HUES64 (cell line): ENCODE data around the gene SLC7A10.

Source experiments
- H3K27ac ChIP-seq: 2 replicates; pipeline ENCODE4 v1.7.0; 2013; ENCODE audit warnings: low read depth, low read length, inconsistent platforms
- H3K27me3 ChIP-seq: 2 replicates; pipeline ENCODE4 v1.6.1; 2013; ENCODE audit warnings: mild to moderate bottlenecking, low read length; ENCODE audit not compliant: insufficient read depth
- H3K36me3 ChIP-seq: 2 replicates; pipeline ENCODE4 v1.6.1; 2013; ENCODE audit warnings: mild to moderate bottlenecking, low read length; ENCODE audit not compliant: insufficient read depth
- H3K4me1 ChIP-seq: 2 replicates; pipeline ENCODE4 v1.6.1; 2013; ENCODE audit warnings: mild to moderate bottlenecking, low read length, moderate library complexity; ENCODE audit not compliant: insufficient read depth
- H3K4me3 ChIP-seq: 2 replicates; pipeline ENCODE4 v1.5.1; 2013; ENCODE audit warnings: mild to moderate bottlenecking, low read length, moderate library complexity
- H3K9ac ChIP-seq: 2 replicates; pipeline ENCODE4 v1.6.1; 2013; ENCODE audit warnings: mild to moderate bottlenecking, low read depth, low read length
- H3K9me3 ChIP-seq: 2 replicates; pipeline ENCODE4 v1.6.1; 2013; ENCODE audit warnings: low read depth, low read length; ENCODE audit not compliant: insufficient read depth
- WGBS: fragments of 150-250, 120-280 bp; methylation state at CpG from one replicate; pipeline ENCODE4 v1.1.7; 2013; ENCODE audit warnings: missing lambda C conversion rate; 5-methylcytosine and 5-hydroxymethylcytosine counted together

Gene SLC7A10

DNA sequence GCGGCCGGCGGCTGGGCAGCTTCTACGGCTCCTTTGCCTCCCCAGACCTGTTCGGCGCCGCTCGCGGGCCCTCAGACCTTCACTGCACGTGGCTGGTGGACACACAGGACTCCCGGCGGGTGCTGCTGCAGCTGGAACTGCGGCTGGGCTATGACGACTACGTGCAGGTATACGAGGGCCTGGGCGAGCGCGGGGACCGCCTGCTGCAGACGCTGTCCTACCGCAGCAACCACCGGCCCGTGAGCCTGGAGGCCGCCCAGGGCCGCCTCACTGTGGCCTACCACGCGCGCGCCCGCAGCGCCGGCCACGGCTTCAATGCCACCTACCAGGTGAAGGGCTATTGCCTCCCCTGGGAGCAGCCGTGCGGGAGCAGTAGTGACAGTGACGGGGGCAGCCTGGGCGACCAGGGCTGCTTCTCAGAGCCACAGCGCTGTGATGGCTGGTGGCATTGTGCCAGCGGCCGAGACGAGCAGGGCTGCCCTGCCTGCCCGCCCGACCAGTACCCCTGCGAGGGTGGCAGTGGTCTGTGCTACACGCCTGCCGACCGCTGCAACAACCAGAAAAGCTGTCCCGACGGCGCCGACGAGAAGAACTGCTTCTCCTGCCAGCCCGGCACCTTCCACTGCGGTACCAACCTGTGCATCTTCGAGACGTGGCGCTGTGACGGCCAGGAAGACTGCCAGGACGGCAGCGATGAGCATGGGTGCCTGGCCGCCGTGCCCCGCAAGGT lies 20.0 kb downstream of the SLC7A10 start:
- Histone ChIP-seq H3K9ac (no peak overlapping the region), H3K4me3 (no peak overlapping the region), H3K9me3 (no peaks in the 10 kb centered on the region), H3K27me3 (no peaks in the 10 kb centered on the region), H3K4me1 (no peaks in the 10 kb centered on the region), H3K36me3 (peaks cover 17% of the 10 kb centered on the region), H3K27ac (no peak overlapping the region)
- WGBS, result 95% methylated on average over 64 of the region's 64 CpGs

DNA sequence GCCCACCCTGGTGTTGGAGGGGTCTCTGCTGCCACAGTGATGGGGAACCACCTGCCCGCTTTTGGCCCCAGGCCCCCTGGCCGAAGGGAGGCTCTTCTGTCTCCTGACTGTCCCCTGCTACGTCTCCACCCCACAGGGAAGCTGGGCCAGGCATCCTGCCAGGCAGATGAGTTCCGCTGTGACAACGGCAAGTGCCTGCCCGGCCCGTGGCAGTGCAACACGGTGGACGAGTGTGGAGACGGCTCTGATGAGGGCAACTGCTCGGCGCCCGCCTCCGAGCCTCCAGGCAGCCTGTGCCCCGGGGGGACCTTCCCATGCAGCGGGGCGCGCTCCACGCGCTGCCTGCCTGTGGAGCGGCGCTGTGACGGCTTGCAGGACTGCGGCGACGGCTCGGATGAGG lies 20.5 kb downstream of the SLC7A10 start:
- Histone ChIP-seq H3K27ac (no peak overlapping the region), H3K9ac (no peak overlapping the region), H3K4me3 (no peak overlapping the region), H3K9me3 (no peaks in the 10 kb centered on the region), H3K27me3 (no peaks in the 10 kb centered on the region), H3K36me3 (peaks cover 17% of the 10 kb centered on the region), H3K4me1 (no peaks in the 10 kb centered on the region)
- WGBS, result 96% methylated on average over 27 of the region's 27 CpGs

DNA sequence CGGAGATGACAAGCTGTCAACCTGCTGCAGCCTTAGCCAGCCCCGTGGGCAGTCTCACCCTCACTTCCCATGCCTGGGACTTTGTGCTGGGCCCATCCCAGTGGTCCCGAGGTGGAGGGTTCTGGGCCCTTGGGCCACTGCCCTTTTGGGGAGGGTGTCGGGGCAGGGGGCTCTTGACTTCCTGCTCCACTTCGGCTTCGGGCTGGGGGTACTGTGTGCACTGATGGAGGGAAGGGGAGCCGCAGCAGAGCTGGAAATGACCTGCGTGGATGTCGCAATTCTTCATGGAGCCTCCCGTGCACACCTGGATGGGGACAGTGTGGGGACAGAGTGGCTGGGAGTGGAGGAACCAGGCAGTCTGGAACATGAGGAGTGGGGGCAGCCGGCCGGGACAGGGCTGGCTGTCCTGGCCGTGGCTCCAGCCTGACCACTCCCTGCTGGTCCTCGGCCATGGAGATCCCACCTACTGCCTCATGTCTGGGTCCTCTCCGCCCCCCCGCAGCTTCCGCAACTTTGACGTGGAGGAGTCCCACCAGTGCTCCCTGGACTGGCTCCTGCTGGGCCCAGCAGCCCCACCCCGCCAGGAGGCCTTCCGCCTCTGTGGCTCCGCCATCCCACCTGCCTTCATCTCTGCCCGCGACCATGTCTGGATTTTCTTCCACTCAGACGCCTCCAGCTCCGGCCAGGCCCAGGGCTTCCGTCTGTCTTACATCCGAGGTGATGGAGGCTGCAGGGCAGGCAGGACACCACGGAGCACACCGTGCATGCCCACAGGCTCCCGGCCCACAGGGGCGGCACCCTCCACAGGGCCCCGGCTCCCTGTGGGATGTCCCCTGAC lies 21.3 kb downstream of the SLC7A10 start:
- WGBS, result 92% methylated on average over 32 of the region's 32 CpGs
- H3K9ac ChIP-seq, result no peak overlapping the region
- no peaks in the 10 kb centered on the region for H3K27me3 ChIP-seq
- H3K36me3 ChIP-seq, result peaks cover 17% of the 10 kb centered on the region
- no peaks in the 10 kb centered on the region for H3K9me3 ChIP-seq
- H3K4me1 ChIP-seq, result no peaks in the 10 kb centered on the region
- no peak overlapping the region for H3K4me3 ChIP-seq
- H3K27ac ChIP-seq, result no peak overlapping the region

DNA sequence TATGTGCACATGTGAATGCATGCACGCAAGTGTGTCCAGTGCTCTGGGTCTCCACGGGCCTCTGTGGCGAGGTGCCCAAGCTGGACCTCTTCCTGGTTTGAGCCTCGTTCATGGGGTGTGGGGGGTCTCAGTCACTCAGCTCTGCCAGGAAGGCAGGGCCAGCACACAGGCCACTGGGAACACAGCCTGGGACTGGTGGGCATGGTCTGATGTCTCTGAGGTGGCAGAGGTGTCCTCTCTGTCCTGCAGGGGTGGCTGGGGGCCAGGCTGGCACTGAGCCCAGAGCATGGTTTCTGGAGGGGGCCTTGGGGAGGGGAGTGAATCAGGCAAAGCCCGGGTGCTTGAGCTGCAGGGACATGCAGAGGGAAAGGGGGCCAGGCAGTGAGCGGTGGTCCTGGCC lies 22.1 kb downstream of the SLC7A10 start:
- H3K9me3 ChIP-seq, result no peaks in the 10 kb centered on the region
- peaks cover 17% of the 10 kb centered on the region for H3K36me3 ChIP-seq
- H3K27me3 ChIP-seq, result no peaks in the 10 kb centered on the region
- no peak overlapping the region for H3K4me3 ChIP-seq
- WGBS, result 94% methylated on average over 6 of the region's 6 CpGs
- no peak overlapping the region for H3K27ac ChIP-seq
- no peak overlapping the region for H3K9ac ChIP-seq
- no peaks in the 10 kb centered on the region for H3K4me1 ChIP-seq

DNA sequence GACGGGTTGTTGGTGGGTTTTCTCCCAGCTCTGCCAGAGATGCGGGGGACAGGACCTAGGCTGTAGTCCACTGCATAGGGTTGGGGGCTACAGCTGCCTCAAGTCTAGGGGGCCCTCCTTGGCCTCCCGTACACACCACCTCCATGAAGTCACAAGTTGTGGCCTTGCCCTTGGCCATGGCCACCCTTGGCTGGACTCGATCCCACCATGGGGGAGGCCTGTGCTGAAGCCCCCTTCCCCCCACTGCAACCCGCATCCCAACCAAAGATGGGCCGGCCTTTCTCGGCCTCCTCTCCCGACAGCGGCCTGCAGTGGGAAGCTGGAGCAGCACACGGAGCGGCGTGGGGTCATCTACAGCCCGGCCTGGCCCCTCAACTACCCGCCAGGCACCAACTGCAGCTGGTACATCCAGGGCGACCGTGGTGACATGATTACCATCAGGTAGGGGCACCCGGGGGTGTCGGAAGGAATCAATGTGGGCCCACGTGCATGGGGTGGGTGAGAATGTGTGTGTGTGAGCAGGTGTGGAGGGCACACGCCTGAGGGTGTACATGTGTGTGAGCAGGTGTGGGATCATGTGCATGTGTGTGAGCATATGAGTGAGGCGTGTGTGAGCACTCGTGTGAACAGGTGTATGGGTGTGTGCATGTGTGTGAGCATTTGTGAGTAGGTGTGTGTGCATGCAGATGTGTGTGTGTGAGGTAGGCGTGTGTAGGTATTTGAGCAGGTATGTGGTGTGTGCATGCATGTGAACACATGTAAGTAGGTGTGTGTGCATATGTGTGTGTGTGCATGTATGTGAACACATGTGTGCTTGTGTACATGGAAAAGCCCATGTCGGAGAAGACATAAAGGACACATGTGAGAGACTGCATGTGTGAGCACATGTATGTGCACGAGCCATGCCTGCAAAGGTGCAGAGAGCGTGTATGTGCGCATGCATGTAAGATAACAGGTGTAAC lies 22.8 kb downstream of the SLC7A10 start:
- H3K4me3 ChIP-seq, result no peak overlapping the region
- 90% methylated on average over 27 of the region's 27 CpGs for WGBS
- no peak overlapping the region for H3K9ac ChIP-seq
- H3K27ac ChIP-seq, result no peak overlapping the region
- H3K4me1 ChIP-seq, result no peaks in the 10 kb centered on the region
- H3K27me3 ChIP-seq, result no peaks in the 10 kb centered on the region
- peaks cover 17% of the 10 kb centered on the region for H3K36me3 ChIP-seq
- no peaks in the 10 kb centered on the region for H3K9me3 ChIP-seq

DNA sequence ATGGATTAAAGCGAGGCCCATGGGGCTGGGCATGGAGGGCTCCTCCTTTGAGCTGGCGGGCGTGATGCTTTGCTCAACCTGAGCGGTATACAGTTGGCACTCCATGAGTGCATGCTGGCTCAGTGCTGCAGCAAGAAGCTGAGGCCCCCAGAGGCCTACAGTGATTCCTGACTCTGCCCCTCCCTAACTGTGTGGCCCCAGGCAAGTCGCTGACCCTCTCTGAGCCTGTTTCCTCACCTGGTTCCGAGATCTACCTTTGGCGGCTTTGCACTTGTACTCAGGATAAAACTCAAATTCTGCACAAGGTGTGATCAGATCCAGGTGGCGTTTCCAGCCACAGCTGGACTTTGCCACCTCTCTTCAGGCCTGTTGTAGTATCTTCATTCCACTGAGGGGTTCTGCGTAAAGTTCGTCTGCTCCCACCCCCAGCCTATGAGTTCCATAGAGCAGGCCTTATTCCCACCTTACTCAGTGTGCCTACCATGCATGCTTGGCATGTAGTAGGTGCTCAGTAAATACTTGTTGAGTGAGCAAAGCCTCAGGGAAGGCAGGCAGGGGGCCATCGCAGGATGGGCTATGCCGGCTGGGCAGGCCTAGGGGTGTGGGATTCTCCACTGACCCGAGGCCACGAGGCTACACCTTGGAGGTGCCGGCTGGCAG lies 23.6 kb downstream of the SLC7A10 start:
- 95% methylated on average over 15 of the region's 15 CpGs for WGBS
- Histone ChIP-seq H3K9ac (no peak overlapping the region), H3K36me3 (peaks cover 17% of the 10 kb centered on the region), H3K4me1 (no peaks in the 10 kb centered on the region), H3K4me3 (no peak overlapping the region), H3K9me3 (no peaks in the 10 kb centered on the region), H3K27ac (no peak overlapping the region), H3K27me3 (no peaks in the 10 kb centered on the region)

DNA sequence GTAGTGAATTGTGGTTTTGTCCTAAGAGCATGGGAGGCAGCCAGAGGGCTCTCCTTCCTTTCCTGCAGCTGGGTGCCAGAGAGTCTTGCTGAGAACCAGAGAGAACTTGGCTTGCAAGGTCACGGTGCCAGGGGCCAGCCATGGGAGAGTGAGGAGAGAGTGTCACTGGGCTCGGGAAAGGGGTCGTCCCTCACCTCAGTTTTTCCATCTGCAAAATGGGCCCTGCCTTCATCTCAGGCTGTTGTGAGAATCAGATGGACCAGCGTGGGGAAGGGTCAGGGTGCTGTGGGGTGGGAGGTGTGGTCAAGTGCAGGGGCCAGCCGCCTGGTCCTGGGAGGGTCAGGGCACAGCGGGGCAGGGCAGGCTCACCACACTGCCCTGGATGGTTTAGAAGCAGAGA lies 24.2 kb downstream of the SLC7A10 start:
- Histone ChIP-seq H3K36me3 (peaks cover 15% of the 10 kb centered on the region), H3K27ac (no peak overlapping the region), H3K9ac (no peak overlapping the region), H3K4me1 (no peaks in the 10 kb centered on the region), H3K4me3 (no peak overlapping the region), H3K9me3 (no peaks in the 10 kb centered on the region), H3K27me3 (no peaks in the 10 kb centered on the region)
- 96% methylated on average over 6 of the region's 6 CpGs for WGBS

DNA sequence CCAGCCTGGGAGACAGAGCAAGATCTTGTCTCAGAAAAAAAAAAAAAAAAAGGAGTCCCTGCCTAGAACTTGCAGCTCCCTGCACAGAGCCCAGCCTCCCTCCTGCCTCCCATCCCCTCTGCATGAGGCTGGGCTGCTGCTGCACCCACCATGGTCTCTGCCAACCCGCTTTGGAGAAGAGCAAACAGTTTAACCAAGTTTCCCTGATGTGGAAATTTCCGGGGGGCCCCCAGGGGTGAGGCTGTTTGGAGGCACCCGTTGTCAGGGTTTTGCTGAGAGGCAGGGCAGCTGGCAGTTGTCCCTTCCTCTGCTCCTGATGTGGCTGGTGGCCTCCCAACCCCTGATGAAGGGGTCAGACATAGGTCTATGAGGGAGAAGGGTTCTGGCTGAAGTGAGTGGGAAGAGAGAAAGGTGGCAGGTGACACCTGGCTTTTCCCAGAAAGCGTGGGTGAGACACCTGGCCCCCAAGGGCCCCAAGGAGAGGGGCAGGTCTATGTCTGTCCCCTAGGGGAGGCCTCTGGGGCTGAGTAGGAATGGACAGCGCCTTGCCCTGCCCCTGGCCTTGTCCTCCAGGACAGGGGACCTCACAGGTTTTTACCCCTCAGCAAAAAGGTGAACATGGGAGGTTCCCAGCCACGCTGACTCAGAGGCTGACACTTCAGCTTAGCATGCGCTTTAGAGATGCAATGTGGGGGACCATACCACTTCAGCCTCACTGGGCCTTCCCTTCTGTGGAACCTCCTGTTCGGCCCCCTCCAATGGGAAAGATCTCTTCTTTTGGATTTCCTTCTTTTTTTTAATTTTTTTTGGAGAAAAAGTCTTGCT lies 26.0 kb downstream of the SLC7A10 start:
- Histone ChIP-seq H3K36me3 (peaks cover 7% of the 10 kb centered on the region; the same call in 1 of the 2 replicates), H3K9ac (no peak overlapping the region), H3K4me3 (no peak overlapping the region), H3K27me3 (peaks cover 10% of the 10 kb centered on the region), H3K27ac (no peak overlapping the region), H3K4me1 (no peaks in the 10 kb centered on the region), H3K9me3 (no peaks in the 10 kb centered on the region)
- 79% methylated on average over 8 of the region's 8 CpGs for WGBS

DNA sequence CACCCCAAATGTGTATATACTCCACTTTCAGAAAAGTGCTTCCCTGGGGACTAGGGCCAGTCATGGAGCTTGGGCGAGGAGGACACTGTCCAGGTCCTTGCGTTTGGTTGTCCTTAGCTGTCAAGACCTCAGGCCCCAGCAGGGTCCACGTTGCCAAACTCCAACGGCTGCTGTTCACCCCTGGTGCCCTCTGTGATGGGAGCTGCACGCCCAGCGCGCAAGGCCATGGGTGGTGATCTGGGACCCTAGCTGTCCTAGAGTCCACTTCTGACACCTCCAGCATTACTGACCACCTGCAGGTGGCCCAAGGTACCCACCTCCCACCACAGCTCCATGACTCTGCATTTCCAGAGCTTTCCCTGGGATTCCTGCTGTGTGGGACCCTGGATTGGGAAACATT lies 27.5 kb downstream of the SLC7A10 start:
- Histone ChIP-seq H3K9ac (no peak overlapping the region), H3K27me3 (peaks cover 17% of the 10 kb centered on the region), H3K36me3 (peaks cover 4% of the 10 kb centered on the region; the same call in 1 of the 2 replicates), H3K4me3 (no peak overlapping the region), H3K27ac (no peak overlapping the region), H3K9me3 (no peaks in the 10 kb centered on the region), H3K4me1 (no peaks in the 10 kb centered on the region)
- WGBS, result 95% methylated on average over 7 of the region's 7 CpGs

DNA sequence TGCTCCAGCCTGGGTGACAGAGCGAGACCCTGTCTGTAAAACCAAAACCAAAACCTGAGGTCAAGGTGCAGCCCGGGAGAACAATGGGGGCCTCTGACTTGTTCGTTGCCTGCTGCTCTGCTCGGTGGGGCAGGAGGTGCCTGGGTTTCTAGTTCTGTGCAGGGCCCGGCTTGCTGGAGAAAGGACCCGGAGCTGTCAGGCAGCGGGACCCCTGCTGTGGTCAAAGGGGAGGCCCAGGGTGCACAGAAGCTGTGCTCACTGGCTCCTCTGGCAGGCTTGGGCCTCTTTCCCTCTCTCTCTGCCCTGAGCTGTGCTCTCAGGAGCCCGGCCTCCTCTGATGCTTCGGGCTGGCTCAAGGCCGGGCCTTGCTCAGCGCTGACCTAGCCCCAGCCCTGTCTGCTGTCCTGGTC lies 28.1 kb downstream of the SLC7A10 start:
- 89% methylated on average over 11 of the region's 11 CpGs for WGBS

More for the DNA sequence above, 28.1 kb downstream of the SLC7A10 start:
- no peak overlapping the region for H3K27ac ChIP-seq
- no peaks in the 10 kb centered on the region for H3K4me1 ChIP-seq
- no peak overlapping the region for H3K4me3 ChIP-seq
- H3K27me3 ChIP-seq, result peaks cover 23% of the 10 kb centered on the region
- no peaks in the 10 kb centered on the region for H3K9me3 ChIP-seq
- H3K36me3 ChIP-seq, result no peaks in the 10 kb centered on the region; the same call in 1 of the 2 replicates
- no peak overlapping the region for H3K9ac ChIP-seq
